Measurements from ENCODE around the gene SOX10.

The SOX10 gene

DNA sequence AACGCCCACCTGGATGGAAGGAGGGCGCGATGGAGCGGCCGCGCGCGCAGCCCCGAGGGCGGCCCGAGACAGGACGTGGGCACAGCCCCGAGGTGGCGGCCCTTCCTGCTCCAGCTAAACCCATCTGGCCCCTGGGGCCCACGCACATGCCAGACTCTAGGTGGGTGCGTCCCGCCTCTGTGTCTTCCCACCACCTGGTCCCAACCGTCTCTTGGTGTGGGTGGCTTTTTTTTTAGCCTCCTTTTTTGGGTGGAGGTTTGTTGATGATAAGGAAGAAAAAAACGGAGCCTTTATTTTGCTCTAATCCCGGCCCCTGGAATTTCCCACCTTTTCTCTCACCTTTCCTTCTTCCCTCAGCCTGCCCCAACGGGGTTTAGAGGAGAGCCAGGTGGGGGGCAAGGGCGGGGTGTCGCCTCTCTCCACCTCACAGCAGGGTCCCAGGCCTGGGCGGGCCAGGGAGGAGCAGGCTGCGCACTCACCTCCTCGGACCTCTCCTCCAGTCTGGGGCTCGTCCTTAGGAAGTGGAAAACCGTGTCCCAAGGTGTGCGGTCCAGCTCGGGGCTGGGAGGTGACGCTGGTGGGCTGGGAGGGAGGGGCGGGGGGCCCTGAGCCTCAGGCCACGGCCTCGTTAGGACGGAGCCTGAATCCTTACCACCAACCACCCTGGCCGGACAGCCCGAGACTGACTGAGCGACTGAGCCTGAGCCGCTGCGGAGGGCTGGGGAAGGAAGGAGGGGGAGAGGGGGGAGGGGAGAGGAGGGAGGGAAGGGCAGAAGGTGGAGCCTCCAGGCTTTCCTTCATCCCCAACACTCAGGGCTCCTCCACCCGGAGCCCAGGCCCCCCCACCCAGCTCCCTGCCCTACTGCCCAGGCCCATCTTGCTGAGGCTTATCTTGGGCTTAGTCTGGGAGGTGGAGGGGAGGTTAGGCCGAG is at the start of gene SOX10:
SOX10 (minus strand) TSS at position 696 of the 932 bp plus-strand sequence. CDS start 771 bp downstream, outside the sequence.
- H3K4me3 Mint-ChIP-seq: no peak within 1 kb of the TSS
- no peaks in the 10 kb centered on the region for H3K36me3 Mint-ChIP-seq
- H3K4me1 Mint-ChIP-seq (ENCODE audit: low read depth): no peaks in the 10 kb centered on the region
- H3K27ac Mint-ChIP-seq: no peak within 1 kb of the TSS
- H3K9me3 Mint-ChIP-seq (ENCODE audit: low read depth): no peaks in the 10 kb centered on the region
- no peaks in the 10 kb centered on the region for H3K27me3 Mint-ChIP-seq

DNA sequence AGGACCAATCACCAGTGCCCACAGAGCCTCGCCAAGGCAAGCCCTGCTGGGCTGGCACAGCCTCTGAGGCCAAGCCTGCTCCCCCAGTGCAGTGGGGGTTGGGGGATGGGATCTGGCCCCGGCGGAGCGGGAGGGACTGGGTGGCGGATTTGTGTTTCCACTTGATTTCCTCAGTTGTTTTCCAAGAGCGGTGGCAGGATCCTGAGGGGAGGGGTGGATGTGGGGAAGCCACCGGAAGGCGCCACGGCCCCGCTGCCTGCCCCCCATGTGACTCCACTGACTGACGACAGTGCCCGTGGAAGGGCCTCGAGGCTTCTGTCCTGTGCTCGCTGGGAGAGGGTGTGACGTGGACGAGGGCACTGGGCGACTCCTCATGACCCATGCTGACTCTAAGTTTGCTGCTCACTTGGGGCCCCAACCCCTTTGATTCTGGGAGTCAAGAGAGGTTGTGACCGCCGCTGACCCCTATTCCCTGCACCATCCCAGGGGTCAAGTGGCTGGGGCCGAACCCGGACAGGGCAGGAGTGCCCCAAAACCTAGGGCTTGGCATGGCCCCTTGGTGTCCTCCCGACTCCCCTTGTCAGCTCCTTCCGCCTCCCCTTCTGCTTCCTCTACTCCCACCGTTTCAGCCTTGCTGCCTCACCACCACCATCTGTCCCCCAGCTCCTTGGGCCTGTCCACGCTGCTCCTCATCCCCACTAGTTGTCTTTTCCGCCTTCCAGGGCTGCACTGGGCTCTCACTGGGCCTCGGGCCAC is 49.3 kb upstream of the SOX10 start:
- Mint-ChIP-seq H3K27me3 (no peaks in the 10 kb centered on the region), H3K4me1 (ENCODE audit: low read depth) (no peaks in the 10 kb centered on the region), H3K27ac (no peak overlapping the region), H3K4me3 (no peak overlapping the region), H3K9me3 (ENCODE audit: low read depth) (no peaks in the 10 kb centered on the region), H3K36me3 (no peaks in the 10 kb centered on the region)

DNA sequence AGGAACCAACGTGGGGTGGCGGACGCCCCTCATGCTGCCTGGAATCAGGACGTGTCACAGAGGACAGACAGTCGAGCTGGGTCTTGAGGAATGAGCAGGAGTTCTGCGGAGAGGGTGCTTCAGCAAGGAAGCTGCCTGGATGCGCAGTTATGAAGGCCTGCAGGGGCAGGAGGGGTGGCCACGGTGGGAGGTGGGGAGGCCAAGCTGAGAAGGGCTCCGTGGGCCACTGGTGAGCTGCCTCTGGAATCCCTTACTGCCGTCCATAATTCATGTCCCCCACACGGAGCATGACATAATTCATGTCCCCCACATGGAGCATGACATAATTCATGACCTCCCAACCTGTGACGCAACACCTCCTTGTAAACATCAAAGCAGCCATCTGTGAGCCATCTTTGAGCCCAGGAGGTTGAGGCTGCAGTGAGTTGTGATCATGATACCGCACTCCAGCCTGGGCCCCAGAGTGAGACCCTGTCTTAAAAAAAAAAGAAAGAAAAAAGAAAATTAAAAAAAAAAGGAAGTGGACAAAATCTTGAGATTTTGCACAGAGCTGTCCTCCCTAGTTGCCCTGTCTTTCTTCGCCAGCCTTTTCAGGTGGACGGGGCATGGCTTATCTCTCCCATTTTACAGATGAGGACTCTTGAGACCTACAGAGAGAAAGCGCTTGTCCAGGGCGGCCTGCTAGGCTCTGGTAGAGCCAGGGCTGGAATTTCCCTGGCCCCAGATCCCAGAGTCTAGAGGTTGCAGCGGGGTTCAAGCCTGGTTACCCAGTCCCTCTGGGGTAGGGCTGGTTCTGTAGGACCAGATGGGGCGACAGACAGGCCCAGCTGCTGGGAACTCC is 48.5 kb upstream of the SOX10 start:
- no peaks in the 10 kb centered on the region for H3K4me1 Mint-ChIP-seq (ENCODE audit: low read depth)
- no peaks in the 10 kb centered on the region for H3K27me3 Mint-ChIP-seq
- no peaks in the 10 kb centered on the region for H3K36me3 Mint-ChIP-seq
- H3K9me3 Mint-ChIP-seq (ENCODE audit: low read depth): no peaks in the 10 kb centered on the region
- H3K4me3 Mint-ChIP-seq: no peak overlapping the region
- H3K27ac Mint-ChIP-seq: no peak overlapping the region

DNA sequence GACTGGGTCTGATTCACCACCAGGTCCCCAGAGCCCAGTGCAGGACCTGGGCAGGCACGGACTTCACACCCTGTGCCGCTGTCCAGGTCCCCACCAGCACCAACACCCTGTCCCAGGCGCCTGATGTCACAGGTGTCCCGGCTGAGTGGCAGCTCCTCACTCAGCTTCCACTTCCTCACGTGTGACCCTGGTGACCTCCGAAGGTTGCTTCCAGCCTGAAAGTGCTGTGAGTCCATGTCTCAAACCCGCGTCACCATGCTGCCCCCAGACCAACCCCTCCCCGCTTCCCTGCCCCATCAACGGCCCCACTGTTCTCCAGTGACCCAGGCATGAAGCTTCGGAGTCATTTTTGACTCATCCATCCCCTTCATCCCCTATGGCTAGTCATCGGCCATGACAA is 47.1 kb upstream of the SOX10 start:
- no peaks in the 10 kb centered on the region for H3K36me3 Mint-ChIP-seq
- H3K9me3 Mint-ChIP-seq (ENCODE audit: low read depth): no peaks in the 10 kb centered on the region
- H3K4me1 Mint-ChIP-seq (ENCODE audit: low read depth): no peaks in the 10 kb centered on the region
- no peaks in the 10 kb centered on the region for H3K27me3 Mint-ChIP-seq
- no peak overlapping the region for H3K4me3 Mint-ChIP-seq
- no peak overlapping the region for H3K27ac Mint-ChIP-seq

DNA sequence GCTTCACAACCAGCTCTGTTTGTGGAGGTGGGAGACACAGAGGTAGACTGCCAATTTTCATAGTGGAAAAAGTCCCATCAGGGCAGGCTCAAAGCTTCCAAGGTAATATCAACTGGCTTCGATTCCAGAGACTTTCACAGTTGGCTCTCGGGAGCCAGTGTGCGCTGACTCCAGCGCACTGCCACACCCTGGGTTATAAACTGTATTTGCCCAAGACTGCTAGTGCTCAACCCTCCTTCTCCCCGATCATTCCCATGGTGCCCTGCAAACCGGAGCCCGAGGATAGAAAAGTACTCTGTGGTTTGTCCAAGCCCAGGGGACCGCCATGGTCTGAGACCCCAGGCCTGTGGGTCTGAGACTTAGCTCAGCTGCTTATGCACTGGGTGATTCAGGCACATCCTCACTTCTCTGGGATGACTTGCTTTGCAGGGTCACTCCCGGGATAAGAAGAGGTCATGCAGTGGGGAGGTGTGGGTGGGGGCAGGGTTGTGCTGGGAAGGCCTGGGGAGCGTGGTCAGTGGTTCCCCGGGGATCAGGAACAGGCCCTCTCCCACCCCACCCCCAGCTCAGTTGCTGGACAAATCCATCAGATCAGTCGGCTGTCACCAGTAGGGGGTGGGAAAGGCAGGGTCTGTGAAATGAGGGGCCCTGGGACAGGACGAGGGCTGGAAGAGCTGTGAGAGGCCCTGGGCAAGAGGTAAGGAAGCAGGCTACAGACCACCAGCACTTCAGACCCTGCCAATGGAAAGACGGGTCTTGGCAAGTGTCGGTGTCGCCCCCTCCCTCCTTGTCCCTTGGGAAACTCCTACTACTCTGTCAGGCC is 46.2 kb upstream of the SOX10 start:
- H3K9me3 Mint-ChIP-seq (ENCODE audit: low read depth): no peaks in the 10 kb centered on the region
- no peaks in the 10 kb centered on the region for H3K36me3 Mint-ChIP-seq
- no peak overlapping the region for H3K4me3 Mint-ChIP-seq
- H3K27me3 Mint-ChIP-seq: no peaks in the 10 kb centered on the region
- no peaks in the 10 kb centered on the region for H3K4me1 Mint-ChIP-seq (ENCODE audit: low read depth)
- no peak overlapping the region for H3K27ac Mint-ChIP-seq

DNA sequence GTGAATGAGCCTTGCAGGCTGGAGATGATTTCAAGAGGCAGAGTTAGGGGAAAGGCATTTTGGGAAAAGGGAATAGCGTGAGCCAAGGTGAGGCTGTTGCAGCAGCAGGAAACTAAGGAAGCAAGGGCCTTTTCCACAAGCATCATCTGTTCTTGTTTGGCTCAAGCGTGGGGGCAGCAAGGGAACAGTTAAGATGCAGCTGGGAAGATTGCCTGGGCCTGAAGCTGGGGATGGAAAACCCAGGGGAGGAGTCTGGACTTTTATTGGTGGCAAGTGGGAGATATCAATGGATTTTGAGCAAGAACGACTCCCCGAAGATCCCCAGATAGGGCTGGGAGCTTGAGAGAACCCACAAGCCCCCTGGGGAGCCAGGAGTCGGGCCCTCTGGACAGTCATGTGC is 45.5 kb upstream of the SOX10 start:
- Mint-ChIP-seq H3K4me3 (no peak overlapping the region), H3K27me3 (no peaks in the 10 kb centered on the region), H3K9me3 (ENCODE audit: low read depth) (no peaks in the 10 kb centered on the region), H3K36me3 (no peaks in the 10 kb centered on the region), H3K27ac (no peak overlapping the region), H3K4me1 (ENCODE audit: low read depth) (no peaks in the 10 kb centered on the region)

DNA sequence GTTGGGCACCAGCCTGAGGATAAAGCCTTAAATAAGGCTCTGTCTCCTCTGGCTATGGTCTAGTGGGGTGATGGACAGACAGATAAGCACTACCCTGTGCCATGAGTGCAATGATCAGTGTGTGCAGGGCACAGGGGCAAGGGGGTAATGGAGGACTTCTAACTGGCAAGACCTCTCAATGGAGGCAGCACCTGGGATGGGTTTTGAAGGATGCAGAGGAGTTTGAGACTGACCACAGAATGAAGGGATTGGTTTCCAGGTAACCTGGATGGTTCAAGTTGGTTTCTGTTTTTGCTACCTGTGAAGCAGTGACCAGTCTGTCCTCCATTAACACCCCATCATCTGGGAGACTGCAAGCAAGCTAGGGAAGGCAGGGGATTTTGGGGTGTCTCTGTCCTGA is 45.0 kb upstream of the SOX10 start:
- no peaks in the 10 kb centered on the region for H3K9me3 Mint-ChIP-seq (ENCODE audit: low read depth)
- no peaks in the 10 kb centered on the region for H3K36me3 Mint-ChIP-seq
- no peaks in the 10 kb centered on the region for H3K4me1 Mint-ChIP-seq (ENCODE audit: low read depth)
- no peak overlapping the region for H3K4me3 Mint-ChIP-seq
- no peaks in the 10 kb centered on the region for H3K27me3 Mint-ChIP-seq
- no peak overlapping the region for H3K27ac Mint-ChIP-seq

DNA sequence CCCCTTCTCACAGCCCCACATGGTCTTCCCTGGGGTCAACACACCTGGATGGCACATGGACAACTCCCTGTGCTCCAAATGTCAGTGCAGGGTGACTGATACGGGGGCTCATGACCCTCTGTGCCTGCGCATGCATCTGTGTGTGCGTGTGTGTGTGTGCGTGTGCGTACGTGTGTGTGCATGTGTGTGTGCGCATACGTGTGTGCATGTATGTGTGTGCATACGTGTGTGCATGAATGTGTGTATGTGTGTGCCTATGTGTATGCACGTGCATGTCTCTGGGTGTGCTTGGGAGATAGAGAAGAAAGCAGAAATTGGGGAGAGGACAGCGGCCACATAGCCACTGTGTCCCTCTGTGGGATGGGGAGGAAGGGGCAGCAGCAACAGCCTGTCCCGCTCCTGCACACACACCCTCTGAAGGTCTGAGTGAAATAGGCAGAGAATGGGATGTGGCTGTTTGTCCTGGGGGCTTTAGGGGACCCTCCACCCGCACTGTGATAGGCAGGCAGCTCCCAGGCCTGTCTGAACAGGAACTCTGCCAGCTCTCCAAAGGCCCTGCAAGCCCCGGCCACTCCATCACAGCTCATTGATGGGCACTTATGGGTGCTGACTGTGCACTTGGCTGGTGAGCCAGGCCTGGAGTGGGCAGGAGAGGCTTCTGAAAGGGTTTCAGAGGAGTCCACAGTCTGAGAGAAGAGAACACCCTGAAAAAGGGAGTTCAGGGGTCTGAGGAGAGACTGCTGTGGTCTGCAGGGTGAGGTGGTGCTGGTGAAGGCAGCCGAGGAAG is 44.2 kb upstream of the SOX10 start:
- Mint-ChIP-seq H3K4me1 (ENCODE audit: low read depth) (no peaks in the 10 kb centered on the region), H3K27me3 (no peaks in the 10 kb centered on the region), H3K27ac (no peak overlapping the region), H3K36me3 (no peaks in the 10 kb centered on the region), H3K4me3 (no peak overlapping the region), H3K9me3 (ENCODE audit: low read depth) (no peaks in the 10 kb centered on the region)

DNA sequence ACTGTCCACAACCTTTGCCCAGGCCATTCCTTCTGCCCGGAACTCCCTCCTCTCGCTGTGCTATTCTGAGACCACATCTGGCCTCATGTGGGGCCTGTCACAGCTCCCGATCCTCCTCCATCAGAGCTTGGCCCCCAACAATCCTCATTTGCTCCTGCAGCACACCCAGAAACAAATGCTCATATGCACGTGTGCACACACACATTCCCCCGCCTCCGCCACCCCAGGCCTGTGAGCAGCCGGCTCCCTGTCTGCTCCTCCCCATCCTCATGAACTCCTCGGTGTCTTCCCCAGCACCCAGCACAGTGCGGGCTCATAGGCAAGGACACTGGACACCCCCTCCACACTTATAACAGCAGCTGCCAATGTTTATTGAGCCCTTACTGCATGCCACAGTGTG is 43.1 kb upstream of the SOX10 start:
- Mint-ChIP-seq H3K4me3 (no peak overlapping the region), H3K27me3 (no peaks in the 10 kb centered on the region), H3K27ac (no peak overlapping the region), H3K9me3 (ENCODE audit: low read depth) (no peaks in the 10 kb centered on the region), H3K4me1 (ENCODE audit: low read depth) (no peaks in the 10 kb centered on the region), H3K36me3 (no peaks in the 10 kb centered on the region)

DNA sequence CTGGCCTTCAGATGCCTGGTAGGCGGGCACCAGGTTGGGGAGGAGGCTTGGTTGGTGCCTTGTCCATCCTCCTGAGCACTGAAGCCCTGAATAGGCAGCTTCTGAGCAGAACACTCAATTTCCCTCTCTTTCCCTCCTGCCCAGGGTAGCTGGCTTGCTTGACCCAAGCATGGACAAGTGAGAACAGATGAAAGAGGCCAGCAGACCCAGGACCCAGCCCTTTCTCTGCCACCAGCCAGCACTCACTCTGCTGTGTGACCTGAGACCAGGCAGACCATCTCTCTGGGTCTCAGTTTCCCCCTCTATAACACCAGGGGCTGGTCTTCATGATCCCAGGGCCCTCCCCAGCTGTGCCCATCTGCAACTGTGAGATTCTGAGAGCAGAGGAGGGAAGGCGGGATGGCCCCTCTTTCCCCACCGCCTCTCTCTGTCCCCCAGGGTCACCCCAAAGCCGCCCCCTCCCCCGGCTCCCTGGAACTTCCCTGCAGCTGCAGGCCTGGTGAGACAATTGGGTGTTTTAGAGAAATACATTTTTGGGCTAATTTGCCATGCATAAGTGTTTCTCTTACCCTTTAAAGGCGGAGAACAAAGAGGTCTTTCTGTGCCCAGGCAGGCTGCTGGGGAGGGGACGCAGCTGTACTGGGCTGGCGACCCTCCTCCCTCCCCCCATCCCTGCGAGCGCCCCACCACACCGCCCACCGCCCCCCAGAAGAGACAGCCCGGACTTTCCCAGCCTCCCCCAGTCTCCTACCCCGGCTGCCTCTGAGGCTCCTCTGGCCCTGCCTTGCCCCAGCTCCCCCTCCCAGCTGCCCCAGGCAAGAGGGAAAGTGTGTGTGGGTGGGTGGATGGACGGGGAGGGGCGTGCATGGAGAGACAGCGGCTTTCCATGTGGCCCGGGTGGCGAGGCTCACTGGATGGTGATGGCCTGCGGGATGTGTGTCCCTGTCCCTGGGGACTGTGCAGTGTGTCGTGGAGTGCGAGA is 42.1 kb upstream of the SOX10 start:
- no peaks in the 10 kb centered on the region for H3K4me1 Mint-ChIP-seq (ENCODE audit: low read depth)
- no peaks in the 10 kb centered on the region for H3K27me3 Mint-ChIP-seq
- no peak overlapping the region for H3K4me3 Mint-ChIP-seq
- no peaks in the 10 kb centered on the region for H3K36me3 Mint-ChIP-seq
- H3K9me3 Mint-ChIP-seq (ENCODE audit: low read depth): no peaks in the 10 kb centered on the region
- H3K27ac Mint-ChIP-seq: no peak overlapping the region

DNA sequence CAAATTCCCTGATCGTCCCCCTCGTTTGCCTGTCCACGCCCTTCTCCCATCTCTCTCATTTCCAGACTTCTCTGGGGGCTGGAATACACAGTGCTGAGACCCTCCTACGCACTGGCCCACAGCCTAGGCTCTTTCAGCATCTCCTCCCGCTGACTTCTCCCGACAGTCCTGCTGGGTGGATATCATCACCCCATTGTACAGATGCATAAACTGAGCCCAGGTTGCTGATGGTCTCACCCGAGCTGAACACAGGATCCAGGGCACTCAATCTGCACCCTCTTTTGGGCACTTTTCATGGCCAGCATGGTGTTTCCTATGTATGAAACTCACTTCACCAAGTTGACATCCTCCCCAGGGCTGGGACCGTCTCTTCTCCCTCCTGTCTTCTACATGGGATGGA is 41.2 kb upstream of the SOX10 start:
- no peaks in the 10 kb centered on the region for H3K27me3 Mint-ChIP-seq
- H3K36me3 Mint-ChIP-seq: no peaks in the 10 kb centered on the region
- H3K27ac Mint-ChIP-seq: no peak overlapping the region
- no peaks in the 10 kb centered on the region for H3K9me3 Mint-ChIP-seq (ENCODE audit: low read depth)
- H3K4me1 Mint-ChIP-seq (ENCODE audit: low read depth): no peaks in the 10 kb centered on the region
- no peak overlapping the region for H3K4me3 Mint-ChIP-seq

DNA sequence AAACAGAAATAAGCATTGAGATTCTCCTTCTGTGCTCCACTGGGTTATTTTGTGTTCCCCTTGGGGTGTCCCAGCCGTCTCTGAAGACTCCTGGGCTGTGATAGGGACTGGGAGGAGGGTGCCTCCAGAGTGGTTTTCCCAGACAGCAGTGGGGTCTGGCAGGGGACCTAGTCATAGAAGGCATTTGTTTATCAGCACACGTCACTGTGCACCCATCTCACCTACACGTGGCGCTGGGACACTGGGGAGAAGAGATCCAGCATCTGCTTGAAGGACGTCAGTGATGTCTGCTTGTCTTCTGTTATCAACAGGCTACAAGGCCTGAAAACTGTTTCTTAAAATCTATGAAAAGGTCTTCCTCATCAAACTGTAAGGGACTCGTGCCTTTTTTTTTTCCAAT is 38.7 kb upstream of the SOX10 start:
- no peaks in the 10 kb centered on the region for H3K36me3 Mint-ChIP-seq
- H3K4me3 Mint-ChIP-seq: no peak overlapping the region
- no peaks in the 10 kb centered on the region for H3K27me3 Mint-ChIP-seq
- no peak overlapping the region for H3K27ac Mint-ChIP-seq
- no peaks in the 10 kb centered on the region for H3K4me1 Mint-ChIP-seq (ENCODE audit: low read depth)
- H3K9me3 Mint-ChIP-seq (ENCODE audit: low read depth): no peaks in the 10 kb centered on the region

DNA sequence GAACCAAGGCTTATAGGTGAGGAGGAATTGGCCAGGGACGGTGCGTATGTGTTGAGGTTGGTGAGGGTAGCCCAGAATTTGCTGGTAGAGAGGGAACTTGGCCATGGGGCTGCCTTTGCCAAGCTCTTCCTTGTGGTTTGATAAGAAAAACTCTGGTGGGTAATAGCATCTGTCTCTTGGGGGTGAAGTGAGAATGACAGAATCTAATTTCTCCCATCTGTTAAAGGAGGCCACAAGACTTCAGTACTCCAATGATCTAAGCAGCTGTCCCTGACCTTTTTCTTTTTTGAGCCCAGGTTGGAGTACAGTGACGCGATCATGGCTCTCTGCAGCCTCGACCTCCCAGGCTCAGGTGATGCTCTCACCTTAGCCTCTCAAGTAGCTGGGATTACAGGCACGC is 36.9 kb upstream of the SOX10 start:
- H3K9me3 Mint-ChIP-seq (ENCODE audit: low read depth): no peaks in the 10 kb centered on the region
- H3K27ac Mint-ChIP-seq: no peak overlapping the region
- no peaks in the 10 kb centered on the region for H3K36me3 Mint-ChIP-seq
- H3K4me1 Mint-ChIP-seq (ENCODE audit: low read depth): no peaks in the 10 kb centered on the region
- no peak overlapping the region for H3K4me3 Mint-ChIP-seq
- H3K27me3 Mint-ChIP-seq: no peaks in the 10 kb centered on the region

Data from activated naive CD8-positive, alpha-beta T cell (primary cell).